GM21390 (cell line): Measurements from ENCODE around the gene PTPRN2.

Experiments
- ATAC-seq: cut with Tn5 transposase; IDR thresholded peaks from one replicate; pipeline ENCODE4 v1.9.1; 2021; ENCODE audit not compliant: unreplicated experiment

Gene PTPRN2

DNA sequence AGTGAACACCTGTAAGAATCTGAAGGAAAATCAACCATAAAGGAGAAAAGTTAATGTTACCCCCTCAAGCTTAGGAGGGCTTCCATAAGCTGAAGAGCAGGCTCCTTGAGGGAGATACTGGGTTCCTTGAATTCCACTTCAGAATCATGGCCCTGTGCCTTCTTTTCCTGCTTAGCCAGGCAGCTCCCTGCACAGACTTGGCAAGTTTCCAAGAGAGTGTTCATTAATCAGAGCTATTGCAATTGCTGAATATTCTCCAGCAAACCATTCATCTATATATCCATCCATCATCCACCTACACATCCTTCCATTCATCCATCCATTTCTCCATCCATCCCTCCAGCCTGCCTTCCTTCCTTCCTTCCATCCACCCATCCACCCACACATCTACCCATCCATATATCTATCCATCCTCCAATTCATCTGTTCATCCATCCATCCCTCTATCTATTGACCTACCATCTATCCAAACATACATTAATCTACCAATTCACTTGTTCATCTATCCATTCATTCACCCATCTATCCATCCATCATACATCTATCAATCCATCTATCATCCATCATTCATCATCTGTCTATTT, 574.4 kb downstream of the PTPRN2 start:
- ATAC-seq: no peak

DNA sequence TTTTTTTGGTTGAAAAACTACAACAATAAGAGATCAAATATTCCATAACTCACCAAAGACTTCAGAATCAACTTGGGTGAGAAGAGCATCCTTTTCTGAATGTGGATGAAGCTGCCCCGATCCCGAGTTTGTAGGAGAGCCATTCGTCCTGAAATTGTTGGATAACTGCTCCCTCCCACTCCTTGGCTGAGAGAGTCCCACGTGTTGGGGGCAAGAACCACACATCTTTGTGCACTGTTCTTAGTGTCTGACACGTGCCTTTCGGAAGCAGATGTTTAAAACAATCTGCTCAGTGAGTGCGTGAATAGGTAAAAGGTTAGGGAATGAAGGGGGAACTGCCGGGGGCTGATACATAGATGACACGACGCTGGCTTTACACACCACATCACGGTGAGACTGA, 575.7 kb downstream of the PTPRN2 start:
- no peak for ATAC-seq

DNA sequence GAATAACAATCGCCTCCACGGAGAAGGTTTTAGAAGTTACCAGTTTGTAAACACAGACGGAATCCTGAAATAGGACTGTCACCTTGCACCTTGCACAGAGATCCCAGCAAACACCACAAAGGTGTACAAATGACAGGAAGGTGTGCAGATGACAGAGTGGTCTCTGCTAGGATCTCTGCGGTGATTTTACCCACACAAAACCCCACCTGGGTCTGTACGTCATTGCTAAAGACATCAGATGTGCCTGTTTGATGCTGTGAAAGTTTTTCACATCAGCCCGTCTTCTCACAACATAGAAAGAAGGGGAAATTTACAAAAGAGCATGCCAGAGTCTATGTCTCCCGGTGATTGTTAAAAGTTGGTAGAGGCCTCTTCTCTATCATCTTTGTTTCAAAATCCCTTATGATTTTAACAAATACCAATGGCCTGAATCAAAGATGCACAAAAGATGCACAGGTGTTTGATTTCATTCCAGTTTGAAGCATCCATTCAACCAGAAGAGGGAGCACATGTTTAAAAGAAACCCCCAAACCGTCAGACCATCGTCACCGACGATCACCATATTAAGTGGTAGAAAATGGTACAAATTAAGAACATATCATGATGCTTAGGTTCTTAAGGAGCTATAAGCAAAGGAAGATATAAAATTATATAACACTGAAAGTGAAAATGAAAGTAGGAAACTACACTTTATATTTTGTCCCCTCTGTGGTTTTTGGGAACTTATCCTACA, 576.5 kb downstream of the PTPRN2 start:
- ATAC-seq: no peak

DNA sequence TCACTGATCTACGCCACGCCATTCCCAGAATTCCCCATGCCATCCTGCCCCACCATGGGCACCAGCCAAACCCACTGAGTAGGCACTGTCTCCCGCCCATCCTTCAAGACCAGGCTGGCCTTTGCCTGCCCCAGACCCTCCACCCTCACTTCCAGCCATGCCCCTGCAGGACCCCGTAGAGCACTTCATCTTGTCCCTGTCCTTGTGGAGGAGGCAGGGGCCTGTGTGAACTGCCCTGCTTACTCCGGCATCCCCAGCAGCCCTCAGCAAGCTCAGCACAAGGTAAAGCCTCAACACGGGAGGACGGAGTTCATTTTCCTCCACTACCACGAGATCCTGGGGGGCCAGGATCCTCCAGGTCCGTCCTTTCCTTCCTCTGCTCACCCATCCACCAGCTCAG, 577.7 kb downstream of the PTPRN2 start:
- no peak for ATAC-seq

DNA sequence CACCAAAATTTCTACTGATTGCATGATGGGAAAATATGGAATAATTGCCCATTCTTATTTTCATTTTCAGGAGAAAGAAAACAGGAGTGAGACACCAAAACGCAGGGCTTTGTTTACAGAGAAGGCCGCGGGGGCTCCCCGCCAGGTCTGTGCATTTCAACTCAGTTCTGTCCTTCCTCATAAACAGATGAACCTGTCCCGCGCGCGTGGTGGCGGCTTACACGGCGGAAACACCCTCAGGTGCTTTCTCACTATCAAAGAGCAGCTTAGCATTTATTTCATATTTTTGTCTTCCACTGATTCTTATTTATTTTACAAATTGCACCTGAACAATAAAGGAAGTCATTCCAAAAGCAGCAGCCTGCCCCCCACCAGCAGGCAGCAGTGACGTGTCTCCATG, 579.4 kb downstream of the PTPRN2 start:
- ATAC-seq: no peak

DNA sequence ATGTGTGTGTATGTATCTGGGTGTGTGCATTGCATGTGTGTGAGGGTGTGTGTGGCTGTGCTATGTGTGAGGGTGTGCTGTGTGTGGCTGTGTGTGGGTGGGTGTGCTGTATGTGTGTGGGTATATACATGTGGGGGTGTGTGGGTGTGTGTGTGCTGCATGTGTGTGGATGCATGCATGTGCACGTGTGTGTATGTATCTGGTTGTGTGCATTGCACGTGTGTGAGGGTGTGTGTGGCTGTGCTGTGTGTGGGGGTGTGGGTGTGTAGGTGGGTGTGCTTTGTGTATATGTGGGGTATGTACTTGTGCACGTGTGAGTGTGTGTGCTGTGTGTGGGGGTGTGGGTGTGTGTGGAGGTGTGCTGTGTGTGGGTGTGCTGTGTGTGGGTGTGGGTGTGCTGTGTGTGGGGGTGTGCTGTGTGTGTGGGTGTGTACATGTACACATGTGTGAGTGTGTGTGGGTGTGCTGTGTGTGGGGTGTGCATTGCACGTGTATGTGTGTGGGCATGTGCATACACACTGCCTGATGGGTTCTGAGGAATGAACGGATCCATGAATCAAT, 579.8 kb downstream of the PTPRN2 start:
- no peak for ATAC-seq

DNA sequence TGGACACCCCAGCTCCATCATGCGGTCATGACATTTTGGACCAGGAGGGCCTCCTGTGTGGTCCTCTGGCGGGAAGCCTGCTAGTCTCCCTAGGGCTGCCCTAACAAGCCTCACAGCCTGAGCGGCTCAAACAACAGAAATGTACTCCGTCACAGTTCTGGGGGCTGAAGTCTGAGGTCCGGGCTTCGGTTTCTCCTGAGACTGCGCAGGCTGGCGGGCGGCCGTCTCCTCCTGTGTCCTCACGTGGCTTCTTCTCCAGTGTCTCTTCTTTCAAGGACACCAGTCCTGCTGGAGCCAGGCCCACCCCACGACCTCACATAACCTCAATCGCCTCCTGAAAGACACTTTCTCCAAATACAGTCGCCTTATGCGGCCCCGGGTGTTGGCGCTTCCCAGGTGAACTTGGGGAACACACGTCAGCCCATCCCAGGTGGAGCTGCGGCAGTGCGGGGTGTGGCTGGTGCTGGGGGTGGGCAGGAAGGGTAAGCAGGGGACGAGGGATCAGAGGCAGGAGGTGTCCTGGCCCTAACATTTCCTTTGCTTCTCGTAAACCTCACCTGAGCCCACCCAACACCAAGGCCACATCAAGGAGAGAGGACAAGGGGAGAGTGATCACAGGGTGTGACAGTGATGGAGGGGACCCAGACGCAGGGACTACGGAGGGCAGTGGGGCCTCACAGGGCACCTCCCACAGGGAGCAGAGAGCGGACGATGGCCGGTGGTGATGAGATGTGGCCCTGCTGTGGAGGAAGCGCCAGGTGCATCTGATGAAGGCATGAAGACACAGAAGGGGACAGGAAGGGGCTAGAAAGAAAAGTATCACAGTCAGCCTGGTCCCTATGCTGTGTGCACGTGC, 580.6 kb downstream of the PTPRN2 start:
- ATAC-seq: no peak

DNA sequence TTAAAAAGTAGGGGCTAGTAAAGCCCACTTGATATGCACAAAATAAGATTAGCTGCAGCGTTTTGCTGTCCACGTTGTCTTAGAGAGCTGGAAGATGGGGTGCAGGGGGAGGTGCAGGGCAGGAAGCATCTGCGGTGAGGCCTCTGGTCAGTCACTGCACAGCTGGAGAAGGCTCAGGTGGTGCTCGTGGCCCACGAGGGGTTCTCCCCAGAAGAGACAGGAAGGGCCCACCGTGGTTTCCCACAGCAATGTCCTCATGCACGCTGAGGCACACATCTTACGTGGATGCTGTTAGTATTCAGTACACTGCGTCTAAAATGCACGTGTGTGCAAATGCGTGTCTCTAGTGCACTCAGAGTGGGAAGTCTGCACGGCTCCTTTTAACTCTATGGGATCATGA, 582.1 kb downstream of the PTPRN2 start:
- no peak for ATAC-seq

DNA sequence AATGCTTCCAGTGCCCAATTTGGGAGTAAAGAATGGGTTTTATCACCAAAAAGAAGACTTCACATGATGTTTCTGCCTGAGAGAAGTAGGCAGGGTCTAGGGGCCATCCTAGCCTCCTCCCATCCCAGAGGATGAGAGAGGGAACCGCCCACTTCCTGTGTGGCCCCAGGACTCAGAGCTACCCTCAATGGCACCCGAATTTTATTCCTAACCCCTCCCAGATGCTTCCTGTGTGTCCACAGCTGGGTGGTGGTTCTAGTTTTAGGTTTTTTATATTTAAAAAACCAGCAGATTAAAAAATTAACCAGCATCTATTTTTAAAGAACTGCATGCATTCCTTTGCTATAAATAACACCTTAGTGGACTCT, 583.5 kb downstream of the PTPRN2 start:
- ATAC-seq: no peak

DNA sequence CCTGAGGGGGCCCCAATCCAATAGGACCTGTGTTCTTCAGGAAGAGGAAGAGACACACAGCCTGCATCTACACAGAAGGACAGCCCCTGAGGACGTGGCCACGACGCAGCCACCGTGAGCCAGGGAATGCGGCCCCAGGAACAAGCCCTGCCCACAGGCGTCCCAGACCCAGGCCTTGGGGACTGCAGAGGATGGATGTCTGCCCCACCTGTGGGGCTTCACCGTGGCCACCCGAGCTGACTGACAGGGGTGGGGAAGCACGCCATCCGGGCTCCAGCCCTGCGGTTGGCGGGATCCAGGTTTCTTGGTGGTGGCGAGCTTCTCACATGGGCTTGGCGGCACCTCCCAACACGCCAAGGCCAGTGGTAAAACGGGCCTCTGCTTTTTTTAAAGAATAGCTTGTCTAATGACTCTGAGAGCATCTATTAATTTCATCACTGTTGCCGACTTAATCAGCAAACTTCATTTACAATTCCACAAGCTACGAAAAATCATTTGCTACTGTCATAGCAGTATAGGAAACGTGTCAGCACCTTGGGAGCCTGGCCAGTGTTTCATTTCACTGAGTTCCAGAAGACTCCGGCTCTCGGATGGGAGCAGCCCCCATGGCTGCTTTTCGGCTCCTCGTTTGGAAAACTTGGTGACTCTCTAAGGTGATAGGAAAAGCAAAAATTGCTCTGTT, 584.0 kb downstream of the PTPRN2 start:
- no peak for ATAC-seq

DNA sequence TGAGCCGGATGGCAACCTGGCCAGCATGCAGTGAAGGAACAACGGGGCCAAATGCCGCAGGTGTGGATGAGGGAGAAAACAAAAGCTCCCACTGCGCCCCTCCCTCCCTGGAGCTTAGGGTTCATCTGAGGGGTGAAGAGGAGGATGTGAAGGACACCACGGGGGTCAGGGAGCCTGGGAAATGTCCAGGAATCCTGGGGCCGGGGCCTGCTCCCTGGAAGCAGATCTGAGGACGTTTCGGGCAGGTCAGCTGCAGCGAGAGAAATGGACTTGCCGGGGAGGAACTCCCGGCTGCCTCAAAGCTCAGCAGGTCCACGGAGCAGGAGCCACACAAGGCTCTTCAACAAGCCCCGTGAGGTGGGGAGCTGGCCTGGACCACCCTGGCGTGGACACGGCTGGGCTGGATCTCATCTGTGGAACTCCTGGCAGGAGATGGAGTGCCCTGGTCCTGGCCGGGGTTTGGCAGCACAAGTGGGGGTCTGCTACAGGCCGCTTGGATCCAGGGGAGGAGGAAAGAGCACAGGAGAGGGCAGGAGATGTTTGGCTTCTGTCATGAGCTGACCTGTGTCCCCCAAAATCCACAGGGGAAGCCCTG, 585.0 kb downstream of the PTPRN2 start:
- ATAC-seq: no peak

DNA sequence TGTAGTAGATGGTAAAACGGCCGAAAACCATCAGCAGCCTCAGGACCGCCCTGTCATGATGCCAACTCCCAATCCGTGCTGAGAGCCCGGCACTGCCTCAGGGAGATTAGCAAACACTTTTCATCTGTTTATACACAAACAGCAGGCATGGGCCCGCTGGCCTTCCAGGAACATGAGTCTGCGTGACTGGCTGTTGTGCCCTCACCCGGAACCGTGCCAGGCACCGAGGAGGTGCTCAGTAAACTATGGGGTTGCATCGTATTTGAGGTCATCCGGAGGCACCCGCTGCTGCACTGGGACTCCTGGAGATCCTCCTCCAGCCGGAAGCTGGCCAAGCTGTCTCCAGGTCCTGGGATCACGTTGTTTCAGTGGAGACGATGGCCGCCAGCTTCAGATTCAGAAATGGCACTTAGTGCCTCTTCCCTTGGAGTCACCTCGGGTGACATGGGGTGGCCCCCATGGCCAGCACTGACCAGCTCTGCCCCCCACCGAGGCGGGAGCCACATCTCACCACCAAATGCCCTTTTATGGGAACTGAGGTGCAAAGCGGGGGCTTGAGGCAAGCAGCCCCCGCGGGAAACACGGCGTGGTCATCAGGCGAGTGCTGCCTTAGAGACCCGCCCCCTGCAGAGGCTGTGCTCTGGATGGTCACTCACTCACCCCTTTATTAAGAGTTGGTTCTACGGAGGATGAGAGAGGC, 585.9 kb downstream of the PTPRN2 start:
- no peak for ATAC-seq

DNA sequence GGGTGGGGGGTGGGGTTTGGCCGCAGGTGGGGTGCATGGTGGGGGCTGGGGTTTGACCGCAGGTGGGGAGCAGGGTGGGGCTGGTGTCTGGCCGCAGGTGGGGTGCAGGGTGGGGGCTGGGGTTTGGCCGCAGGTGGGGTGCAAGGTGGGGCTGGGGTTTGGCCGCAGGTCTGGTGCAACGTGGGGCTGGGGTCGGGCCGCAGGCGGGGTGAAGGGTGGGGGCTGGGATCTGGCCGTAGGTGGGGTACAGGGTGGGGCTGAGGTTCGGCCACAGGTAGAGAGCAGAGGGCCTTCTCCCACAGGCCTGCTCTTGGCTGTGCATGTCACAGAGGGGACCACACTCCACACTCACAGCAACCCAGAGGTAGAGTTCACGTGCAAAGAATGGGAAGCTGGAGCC, 586.6 kb downstream of the PTPRN2 start:
- no peak for ATAC-seq

DNA sequence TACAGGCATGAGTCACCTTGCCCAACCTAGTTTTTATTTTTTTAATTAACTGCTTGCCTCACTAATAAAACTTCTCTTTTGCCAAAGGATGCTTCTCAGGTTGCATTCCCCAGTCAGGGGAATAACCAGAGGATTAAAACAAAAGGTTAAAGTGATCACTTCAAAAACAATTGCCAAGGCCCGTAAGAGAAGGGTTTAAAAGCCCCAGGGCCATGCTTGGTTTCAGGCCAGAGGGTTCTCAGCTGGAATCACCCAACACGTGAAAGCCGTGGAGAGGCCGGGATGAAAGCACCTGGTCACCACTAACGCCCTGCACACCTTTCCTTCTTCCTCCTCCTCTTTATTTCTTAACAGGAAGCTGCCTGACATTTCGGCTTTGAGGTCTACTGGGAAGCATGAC, 587.5 kb downstream of the PTPRN2 start:
- no peak for ATAC-seq

DNA sequence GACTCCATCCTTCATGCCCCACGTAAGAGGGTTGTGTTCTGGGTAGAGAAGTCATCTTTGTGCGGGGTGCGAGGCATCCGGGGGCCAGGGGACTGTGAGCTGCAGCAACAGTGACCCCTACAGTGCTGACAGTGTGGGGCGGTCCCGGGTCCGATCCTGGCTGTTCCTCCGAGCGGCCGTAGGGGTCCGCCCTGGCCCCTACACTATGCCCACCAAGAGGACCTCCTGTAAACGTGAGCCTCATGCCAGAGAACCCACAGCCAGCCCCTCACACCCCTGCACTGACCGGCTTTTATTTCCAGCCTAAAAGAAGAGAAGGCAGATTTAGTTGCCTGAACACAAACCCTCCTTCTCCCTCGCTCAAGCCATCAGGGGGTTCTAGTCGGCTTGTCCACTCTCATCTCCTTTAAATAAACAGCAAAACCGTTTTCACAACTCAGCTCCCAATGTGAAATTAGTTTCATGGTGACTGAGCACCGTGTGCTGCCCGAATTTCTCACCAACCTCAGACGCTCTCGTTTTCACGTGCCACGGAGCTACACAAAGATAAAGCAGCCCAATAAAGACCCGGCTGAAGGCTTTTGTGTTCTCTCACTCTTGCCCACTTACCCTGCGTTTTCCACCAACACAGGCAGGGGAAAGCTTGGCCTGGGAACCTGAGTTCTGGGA, 588.6 kb downstream of the PTPRN2 start:
- ATAC-seq: no peak

DNA sequence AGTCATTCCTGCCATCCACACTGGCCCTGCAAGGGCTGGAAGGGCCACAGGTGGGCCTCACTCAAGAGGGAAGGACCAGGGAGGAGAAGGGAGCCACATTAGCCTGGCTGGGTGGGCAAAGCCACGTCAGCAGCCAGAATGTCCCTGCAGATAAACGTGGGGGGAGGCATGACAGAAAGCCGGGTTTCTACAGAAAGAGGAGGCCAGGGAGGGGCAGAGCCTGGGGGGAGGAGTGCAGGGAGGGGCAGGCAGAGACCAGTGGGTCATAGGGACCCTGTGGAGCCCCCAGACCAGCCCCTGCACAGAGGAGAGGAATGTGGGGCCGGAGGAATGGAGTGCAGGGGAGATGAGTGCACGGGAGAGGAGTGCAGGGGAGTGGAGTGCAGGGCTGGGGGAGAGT, 590.2 kb downstream of the PTPRN2 start:
- no peak for ATAC-seq

DNA sequence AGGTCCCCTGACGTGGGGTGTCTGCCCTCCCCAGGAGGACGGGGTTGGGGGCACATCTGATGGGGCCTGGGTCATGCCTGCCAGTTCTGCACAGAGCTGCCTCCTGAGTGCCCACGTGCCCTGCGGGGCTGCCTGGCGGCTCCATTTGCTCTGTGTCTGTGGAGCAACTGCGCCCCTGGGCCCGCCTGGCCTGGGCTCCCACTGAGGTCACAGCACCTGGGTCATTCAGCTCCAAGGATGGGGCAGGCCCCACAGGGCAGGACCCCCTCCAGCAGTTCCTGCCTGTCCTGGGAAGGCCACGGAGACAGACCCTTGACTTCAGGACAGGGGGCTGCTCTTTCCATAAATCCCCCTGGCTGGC, 590.6 kb downstream of the PTPRN2 start:
- no peak for ATAC-seq

DNA sequence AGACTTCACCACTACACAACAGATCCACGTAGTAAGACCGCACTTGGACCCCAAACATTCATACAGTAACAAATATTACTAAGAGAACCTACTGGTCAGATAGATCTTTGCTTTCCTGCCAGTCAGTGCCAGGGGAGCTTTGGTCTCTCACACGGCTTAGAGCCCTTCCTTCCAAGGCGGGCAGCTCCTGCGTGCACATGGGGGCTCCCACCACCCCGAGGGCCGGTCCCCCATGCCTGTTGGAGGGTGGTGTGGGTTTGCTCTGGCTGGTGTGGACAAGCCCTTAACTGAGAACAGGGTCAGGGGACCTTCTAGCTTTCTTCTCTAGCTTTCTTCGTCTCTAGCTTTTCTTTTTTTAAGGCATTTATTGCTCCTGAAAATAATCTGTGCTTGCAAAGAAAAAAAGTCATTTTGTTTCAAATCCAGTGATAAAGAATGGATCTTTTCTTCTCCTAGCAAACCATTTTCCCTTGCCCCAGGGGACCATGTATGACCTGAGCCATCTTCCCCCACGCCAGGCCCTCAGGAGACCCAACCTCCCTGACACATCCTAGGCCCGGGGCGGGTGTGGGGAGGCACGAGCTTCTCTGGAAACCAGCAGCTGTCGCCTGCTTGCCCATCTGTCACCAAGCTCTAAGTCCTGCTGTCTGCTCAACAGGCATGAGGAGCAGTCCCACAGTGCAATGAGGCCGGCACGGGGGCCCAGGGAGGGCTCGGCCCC, 591.1 kb downstream of the PTPRN2 start:
- ATAC-seq: no peak

DNA sequence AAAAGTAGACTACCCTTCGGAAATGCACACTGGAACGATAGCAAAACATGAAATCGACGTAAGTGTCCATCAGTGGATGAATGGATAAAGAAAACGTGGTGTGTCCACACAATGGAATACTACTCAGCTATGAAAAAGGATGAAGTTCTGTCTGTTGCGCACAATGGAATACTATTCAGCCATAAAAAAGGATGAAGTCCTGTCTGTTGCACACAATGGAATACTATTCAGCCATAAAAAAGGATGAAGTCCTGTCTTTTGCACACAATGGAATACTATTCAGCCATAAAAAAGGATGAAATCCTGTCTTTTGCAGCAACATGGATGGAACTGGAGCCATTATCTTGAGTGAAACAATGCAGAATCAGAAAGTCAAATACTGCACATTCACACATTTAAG, 591.8 kb downstream of the PTPRN2 start:
- ATAC-seq: no peak
